Endothelial cell of umbilical vein (primary cell): ENCODE measurements around the gene PCDHGA1.
"Not testable (repeated sequence)": the region's sequence is repeated elsewhere in the genome, so short reads cannot be mapped to it uniquely, and the experiment has no call there.

Experiments used
- POLR2A ChIP-seq: IDR thresholded peaks from 2 replicates; pipeline ENCODE4 v1.6.1; 2012; ENCODE audit warnings: low read depth, mild to moderate bottlenecking, control low read depth, low read length
- POLR2AphosphoS5 ChIP-seq: IDR thresholded peaks from 2 replicates; pipeline ENCODE4 v1.6.1; 2012; ENCODE audit warnings: low read depth, mild to moderate bottlenecking, control low read depth, low read length, moderate library complexity; ENCODE audit not compliant: insufficient read depth
- TF ChIP-seq, protein P1 (sequence below), 2 donors: IDR thresholded peaks; 1 replicate in 1 of 2; 2 replicates in 1 of 2; pipeline ENCODE4 v1.5.1; 2011; ENCODE audit warnings: low read length in 2 of 2, mild to moderate bottlenecking in 2 of 2, moderate library complexity in 2 of 2, control low read depth in 1 of 2, inconsistent platforms in 1 of 2, low read depth in 1 of 2; ENCODE audit not compliant: insufficient read depth in 1 of 2; ENCODE audit errors: extremely low read depth in 1 of 2

DNA sequence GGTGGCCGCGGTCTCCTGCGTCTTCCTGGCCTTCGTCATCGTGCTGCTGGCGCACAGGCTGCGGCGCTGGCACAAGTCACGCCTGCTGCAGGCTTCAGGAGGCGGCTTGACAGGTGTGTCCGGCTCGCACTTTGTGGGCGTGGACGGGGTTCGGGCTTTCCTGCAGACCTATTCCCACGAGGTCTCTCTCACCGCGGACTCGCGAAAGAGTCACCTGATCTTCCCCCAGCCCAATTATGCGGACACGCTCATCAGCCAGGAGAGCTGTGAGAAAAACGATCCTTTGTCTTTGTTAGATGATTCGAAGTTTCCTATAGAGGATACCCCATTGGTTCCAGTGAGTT is 84.9 kb downstream of the PCDHGA1 start:
- not testable (repeated sequence) for TF ChIP-seq POLR2A, POLR2AphosphoS5
- TF ChIP-seq, protein P1, sequence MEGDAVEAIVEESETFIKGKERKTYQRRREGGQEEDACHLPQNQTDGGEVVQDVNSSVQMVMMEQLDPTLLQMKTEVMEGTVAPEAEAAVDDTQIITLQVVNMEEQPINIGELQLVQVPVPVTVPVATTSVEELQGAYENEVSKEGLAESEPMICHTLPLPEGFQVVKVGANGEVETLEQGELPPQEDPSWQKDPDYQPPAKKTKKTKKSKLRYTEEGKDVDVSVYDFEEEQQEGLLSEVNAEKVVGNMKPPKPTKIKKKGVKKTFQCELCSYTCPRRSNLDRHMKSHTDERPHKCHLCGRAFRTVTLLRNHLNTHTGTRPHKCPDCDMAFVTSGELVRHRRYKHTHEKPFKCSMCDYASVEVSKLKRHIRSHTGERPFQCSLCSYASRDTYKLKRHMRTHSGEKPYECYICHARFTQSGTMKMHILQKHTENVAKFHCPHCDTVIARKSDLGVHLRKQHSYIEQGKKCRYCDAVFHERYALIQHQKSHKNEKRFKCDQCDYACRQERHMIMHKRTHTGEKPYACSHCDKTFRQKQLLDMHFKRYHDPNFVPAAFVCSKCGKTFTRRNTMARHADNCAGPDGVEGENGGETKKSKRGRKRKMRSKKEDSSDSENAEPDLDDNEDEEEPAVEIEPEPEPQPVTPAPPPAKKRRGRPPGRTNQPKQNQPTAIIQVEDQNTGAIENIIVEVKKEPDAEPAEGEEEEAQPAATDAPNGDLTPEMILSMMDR (IDR thresholded peaks at IDR 0.05; ENCODE audit: extremely low read depth in 1 of 2, insufficient read depth in 1 of 2, low read depth in 1 of 2, low read length in 2 of 2) = not testable (repeated sequence)
